Panc1 (cell line): ENCODE data around the gene MRPS5.

Source experiments
- POLR2AphosphoS5 ChIP-seq: IDR thresholded peaks from 2 replicates; pipeline ENCODE4 v1.6.1; 2012; ENCODE audit warnings: mild to moderate bottlenecking, low read depth, low read length, moderate library complexity
- TF ChIP-seq, protein P1 (sequence below): fragments of 450-650 bp; IDR thresholded peaks from 2 replicates; pipeline ENCODE4 v1.5.1; 2017; ENCODE audit warnings: mild to moderate bottlenecking

DNA sequence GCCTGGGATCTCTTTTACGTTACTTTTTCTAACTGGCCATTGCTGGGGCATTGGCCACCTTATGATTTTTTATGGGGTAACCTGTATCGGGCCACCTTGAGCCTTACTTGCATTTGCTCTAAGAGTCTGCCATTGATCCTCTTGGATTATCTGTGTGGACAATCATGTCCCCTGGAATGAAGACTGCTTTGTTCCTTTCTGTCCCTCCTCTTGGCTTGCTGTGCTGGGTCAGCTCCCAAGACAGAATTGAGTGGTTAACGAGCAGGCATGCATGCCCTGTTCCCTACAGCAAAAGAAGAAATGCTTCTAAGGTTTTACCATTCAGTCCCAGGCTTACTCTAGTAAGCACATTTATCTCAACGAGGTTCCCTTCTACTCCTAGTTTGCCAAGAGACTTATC, 49.8 kb downstream of the MRPS5 start:
- TF ChIP-seq, protein P1, sequence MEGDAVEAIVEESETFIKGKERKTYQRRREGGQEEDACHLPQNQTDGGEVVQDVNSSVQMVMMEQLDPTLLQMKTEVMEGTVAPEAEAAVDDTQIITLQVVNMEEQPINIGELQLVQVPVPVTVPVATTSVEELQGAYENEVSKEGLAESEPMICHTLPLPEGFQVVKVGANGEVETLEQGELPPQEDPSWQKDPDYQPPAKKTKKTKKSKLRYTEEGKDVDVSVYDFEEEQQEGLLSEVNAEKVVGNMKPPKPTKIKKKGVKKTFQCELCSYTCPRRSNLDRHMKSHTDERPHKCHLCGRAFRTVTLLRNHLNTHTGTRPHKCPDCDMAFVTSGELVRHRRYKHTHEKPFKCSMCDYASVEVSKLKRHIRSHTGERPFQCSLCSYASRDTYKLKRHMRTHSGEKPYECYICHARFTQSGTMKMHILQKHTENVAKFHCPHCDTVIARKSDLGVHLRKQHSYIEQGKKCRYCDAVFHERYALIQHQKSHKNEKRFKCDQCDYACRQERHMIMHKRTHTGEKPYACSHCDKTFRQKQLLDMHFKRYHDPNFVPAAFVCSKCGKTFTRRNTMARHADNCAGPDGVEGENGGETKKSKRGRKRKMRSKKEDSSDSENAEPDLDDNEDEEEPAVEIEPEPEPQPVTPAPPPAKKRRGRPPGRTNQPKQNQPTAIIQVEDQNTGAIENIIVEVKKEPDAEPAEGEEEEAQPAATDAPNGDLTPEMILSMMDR, result no peak
- TF ChIP-seq POLR2AphosphoS5, result no peak
